Nucleus accumbens (tissue), 56 donors: ENCODE data around the gene SLC30A5.

Source experiments
- DNase-seq, 56 donors: peaks; one replicate each; lab custom pipeline; 2025; lab: John Stamatoyannopoulos, UW

Gene SLC30A5

DNA sequence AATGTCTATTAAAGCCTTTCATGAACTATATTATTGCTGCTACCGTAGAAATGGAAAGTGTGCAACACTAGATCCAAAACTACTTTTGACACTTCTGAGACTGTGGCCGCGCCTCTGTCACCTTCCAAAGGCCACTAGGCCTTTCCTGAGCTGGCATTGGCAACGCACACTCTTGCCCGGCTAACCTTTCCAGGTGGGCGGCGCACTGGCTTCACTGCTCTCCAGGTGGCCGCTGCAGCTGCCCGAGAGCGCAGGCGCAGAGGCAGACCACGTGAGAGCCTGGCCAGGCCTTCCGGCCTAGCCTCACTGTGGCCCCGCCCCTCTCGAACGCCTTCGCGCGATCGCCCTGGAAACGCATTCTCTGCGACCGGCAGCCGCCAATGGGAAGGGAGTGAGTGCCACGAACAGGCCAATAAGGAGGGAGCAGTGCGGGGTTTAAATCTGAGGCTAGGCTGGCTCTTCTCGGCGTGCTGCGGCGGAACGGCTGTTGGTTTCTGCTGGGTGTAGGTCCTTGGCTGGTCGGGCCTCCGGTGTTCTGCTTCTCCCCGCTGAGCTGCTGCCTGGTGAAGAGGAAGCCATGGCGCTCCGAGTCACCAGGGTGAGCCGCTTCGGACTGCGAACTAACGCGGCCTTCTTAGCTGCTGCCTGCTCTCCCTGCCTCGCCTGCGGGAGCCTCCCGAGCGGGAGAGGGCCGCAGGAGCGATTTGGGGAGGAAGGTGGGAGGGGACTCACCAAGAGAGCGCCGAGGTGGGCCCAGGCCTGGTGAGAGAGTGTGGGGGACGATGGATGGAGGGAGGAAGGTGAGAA is 73.1 kb downstream of the SLC30A5 start, which contains the start of gene CCNB1:
Gene CCNB1 (plus strand): TSS at position 465 of the 807 bp plus-strand sequence. CDS start 113 bp downstream, at position 578.
- peak; percentile 70 to 99 (median 96) for DNase-seq

DNA sequence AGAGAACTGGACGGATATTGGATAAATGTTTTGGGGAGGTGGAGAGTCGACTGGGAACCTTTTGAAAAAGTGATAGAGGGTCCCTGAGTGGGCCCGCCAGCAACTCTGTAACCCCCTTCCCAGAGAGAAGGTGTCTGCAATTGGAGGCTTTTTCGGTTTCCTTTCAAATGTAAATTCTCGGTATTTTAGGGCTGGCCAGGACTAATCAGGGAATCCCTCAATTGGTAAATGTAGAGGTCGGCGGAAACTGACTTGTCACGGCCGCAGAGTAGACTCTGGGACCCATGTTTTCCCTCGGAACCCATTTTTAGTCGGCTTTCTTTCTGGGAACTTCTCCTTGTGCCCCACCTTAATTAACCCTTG is 73.7 kb downstream of the SLC30A5 start:
- no peak for DNase-seq

DNA sequence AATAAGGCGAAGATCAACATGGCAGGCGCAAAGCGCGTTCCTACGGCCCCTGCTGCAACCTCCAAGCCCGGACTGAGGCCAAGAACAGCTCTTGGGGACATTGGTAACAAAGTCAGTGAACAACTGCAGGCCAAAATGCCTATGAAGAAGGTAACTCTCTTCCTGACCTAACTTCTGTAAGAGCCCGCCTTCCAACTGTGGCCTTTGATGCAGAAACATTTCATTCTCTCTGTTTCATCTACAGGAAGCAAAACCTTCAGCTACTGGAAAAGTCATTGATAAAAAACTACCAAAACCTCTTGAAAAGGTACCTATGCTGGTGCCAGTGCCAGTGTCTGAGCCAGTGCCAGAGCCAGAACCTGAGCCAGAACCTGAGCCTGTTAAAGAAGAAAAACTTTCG is 74.1 kb downstream of the SLC30A5 start:
- DNase-seq: no peak

DNA sequence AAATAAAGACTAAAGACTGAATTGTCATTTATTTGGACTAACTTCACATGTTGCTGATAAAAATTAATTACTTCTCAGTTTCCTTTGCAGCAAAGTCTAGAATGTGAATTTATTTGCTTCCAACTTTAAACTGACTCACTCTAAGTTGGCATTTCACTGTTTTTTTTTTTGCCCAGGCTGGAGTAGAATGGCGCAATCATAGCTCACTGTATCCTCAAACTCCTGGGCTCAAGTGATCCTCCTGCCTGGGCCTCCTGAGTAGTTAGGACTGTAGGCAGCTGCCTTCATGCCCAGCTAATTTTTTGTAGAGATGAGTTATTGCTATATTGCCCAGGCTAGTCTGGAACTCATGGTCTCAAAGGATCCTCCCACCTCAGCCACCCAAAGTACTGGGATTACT is 76.7 kb downstream of the SLC30A5 start:
- no peak for DNase-seq

DNA sequence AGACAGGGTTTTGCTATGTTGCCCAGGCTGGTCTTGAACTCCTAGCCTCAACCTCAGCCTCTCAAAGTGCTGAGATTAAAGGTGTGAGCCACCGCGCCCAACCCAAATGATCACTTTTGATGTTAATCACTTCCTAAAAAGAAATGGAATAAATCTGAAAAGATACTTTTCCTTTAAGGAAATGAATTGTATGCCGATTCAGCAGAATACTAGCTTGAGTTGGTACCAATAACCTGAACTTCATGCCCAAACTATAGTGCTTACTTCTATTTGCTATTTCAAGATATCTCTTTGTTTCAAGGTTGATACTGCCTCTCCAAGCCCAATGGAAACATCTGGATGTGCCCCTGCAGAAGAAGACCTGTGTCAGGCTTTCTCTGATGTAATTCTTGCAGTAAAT is 77.2 kb downstream of the SLC30A5 start:
- DNase-seq: no peak
